ENCODE data around the gene DEDD.

DEDD gene, protein sequence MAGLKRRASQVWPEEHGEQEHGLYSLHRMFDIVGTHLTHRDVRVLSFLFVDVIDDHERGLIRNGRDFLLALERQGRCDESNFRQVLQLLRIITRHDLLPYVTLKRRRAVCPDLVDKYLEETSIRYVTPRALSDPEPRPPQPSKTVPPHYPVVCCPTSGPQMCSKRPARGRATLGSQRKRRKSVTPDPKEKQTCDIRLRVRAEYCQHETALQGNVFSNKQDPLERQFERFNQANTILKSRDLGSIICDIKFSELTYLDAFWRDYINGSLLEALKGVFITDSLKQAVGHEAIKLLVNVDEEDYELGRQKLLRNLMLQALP

DNA sequence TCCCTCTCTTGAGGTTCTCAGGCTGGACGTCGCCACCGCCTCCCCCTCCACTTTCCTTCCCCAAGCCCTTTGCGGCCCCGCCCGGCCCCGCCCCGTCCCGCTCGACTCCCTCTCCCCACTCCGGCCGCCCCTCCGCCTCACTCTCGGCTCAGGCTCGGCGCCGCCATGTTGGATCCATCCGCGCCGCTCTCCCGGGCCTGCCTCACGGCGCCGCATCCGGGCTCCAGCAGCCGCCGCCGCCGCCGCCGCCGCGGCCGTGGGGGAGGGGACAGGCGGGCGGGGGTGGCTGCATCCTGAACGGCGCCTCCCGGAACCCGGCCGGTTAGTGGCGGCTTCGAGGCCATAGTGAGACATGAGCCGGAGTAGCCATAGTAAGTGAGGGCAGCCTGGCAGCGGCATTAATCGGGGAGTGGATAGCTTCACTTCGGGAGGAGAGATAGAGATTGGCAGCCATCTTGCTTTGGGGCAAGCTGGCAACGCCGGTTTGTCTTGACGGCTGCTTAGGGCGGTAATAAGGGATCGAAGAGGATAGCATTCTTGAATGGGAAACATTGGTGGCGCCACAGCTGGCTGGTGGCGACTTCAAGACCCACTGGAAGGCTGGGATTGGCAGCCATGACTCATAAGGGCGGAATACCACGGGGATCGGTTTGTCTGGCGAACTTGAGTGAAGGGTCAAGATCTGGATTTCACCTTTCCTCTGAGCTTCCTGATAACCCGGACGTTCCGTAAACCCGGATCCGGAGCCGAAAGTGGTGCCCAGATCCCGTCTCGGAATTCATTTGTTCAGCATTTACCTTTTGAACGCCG lies at the start of gene DEDD:
DEDD (minus strand) TSS at position 258 of the 810 bp plus-strand sequence. CDS start 8,205 bp downstream, outside the sequence.
- Mint-ChIP-seq H3K36me3 (peaks cover 44% of the 10 kb centered on the region), H3K27ac (no peak within 1 kb of the TSS), H3K9me3 (no peaks in the 10 kb centered on the region), H3K4me1 (peaks cover 46% of the 10 kb centered on the region), H3K4me3 (no peak within 1 kb of the TSS)
- ATAC-seq (peak; percentile 97), DNase-seq (ENCODE audit: low spot score in 2 of 2) (peak; percentile 86 to 92)

DNA sequence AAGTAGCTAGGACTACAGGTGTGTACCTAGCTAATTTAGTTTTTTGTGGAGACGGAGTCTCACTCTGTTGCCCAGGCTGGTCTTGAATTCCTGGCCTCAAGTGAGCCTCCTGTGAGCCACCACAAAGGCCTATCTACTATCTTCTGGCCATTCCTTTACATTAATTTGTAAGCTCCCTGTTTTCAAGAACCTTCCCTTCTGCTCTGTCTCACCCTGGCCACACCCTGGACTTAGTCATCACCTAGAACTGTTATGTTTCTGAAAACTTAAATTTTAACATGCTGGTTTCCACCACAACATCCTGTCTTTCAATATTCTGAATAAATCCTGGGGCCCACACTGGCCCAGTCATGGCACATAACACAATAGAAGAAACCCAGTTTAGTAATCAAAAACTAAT lies 49.7 kb upstream of the DEDD start:
- DNase-seq (ENCODE audit: low spot score in 2 of 2): peak in 1 of 2 donors; percentile 69
- H3K4me1 Mint-ChIP-seq: peaks cover 81% of the 10 kb centered on the region
- H3K9me3 Mint-ChIP-seq: no peaks in the 10 kb centered on the region
- peak overlapping the region; percentile 60 for H3K4me3 Mint-ChIP-seq
- ATAC-seq: peak; percentile 87
- H3K36me3 Mint-ChIP-seq: peaks cover 4% of the 10 kb centered on the region
- peak overlapping the region; percentile 98 for H3K27ac Mint-ChIP-seq

DNA sequence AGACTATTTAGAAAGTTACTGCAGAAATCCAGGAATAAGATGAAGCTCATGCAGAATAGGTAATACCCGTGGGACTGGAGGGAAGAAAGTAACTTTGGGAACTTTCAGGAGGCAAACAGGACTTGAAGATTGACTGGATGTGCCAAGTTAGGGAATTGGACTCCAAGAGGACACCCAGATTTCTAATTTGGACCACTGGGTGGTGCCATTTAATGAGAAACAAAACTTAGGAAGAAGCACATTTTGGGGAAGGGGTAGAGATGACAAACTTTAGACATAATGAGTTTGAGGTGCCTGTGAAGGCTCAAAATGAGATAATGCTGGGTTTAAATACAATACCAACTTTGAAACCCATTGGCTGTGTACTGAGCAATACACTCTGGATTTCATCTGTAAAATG lies 48.2 kb upstream of the DEDD start:
- no peak overlapping the region for H3K4me3 Mint-ChIP-seq
- ATAC-seq: no peak
- peaks cover 17% of the 10 kb centered on the region for H3K36me3 Mint-ChIP-seq
- no peak for DNase-seq (ENCODE audit: low spot score in 2 of 2)
- H3K9me3 Mint-ChIP-seq: no peaks in the 10 kb centered on the region
- H3K4me1 Mint-ChIP-seq: peaks cover 79% of the 10 kb centered on the region
- H3K27ac Mint-ChIP-seq: peak overlapping the region; percentile 98

DNA sequence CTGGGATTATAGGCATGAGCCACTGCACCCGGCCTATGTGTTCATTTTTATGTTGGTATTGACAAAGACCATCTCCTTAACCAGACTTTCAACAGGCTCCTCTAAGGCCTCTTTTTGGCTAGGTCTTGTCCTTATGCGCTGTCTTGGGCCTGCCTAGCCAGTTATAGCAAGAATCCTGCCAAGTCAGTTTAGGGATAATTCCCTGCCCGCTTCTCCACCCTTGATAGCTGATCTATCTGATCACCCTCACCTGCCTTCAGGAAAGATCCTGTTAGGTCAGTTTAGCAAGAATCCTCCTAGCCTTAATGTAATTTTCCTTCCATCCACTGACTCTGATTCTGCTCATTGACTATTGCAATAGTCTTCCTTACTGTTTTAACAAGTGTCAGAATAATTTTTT lies 47.2 kb upstream of the DEDD start:
- DNase-seq (ENCODE audit: low spot score in 2 of 2) (no peak), ATAC-seq (no peak)
- Mint-ChIP-seq H3K36me3 (peaks cover 26% of the 10 kb centered on the region), H3K27ac (peak overlapping the region; percentile 98), H3K4me3 (no peak overlapping the region), H3K4me1 (peaks cover 79% of the 10 kb centered on the region), H3K9me3 (no peaks in the 10 kb centered on the region)

DNA sequence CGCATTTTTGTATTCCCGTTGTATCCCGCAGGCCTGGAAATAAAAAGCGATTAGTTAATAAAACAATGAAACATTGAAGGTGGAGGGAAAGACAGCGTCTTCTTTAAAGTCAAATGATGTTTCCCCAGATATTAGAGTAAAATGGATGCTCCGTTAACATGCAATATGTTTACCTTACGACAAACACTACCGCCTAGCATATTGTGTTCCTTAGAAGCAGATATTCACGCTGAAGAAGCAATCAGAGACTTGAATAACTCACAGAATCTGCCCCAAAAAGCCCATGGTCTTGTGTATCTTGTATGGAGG lies 45.4 kb upstream of the DEDD start:
- ATAC-seq (no peak), DNase-seq (ENCODE audit: low spot score in 2 of 2) (no peak)
- Mint-ChIP-seq H3K9me3 (no peaks in the 10 kb centered on the region), H3K4me1 (peaks cover 82% of the 10 kb centered on the region), H3K36me3 (peaks cover 44% of the 10 kb centered on the region), H3K27ac (peak overlapping the region; percentile 99), H3K4me3 (peak overlapping the region; percentile 99)

DNA sequence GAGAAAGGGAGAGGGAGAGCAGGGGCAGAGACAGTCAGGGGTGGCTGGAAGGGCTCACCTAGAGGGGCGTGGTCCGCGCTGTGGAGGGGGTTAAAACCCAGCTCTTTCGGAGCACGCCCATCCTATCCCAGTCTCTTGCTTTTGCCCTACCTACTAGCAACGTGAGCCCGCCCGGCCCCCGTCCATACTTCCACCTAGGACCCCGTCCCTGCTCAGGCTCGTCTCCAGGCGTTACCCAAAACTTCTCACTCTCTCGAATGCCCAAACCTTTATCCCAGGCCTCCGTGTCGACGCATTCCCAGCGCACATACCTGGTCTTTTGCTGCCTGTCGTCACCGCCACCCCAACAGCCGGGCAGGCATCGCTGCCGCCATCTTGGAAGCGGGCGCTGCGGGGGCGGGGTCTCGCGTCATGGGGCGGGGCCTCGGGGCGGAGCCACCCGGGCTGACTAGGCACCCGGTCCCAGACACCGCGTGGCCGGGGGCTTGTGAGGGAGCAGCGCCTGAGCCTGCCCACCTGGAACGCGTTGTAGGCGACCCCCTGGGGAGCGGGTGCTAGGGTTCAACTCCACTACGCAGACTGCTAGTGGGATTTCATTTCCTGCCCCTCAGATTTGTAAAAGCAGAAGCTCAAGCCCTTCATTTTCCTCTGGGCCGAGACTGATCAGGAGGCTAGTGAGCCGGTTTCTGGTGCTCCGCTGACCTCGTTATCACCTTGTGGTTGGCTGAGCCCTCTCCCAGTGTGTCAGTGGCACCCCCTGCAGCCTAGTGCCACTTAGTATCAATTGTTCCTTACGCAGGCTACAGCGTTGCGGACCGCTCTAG lies 44.9 kb upstream of the DEDD start, which contains the start of gene B4GALT3:
B4GALT3 (minus strand) TSS at position 396 of the 824 bp plus-strand sequence. CDS start 1,447 bp downstream, outside the sequence.
- peaks cover 82% of the 10 kb centered on the region for H3K4me1 Mint-ChIP-seq
- H3K36me3 Mint-ChIP-seq: peaks cover 50% of the 10 kb centered on the region
- no peaks in the 10 kb centered on the region for H3K9me3 Mint-ChIP-seq
- H3K4me3 Mint-ChIP-seq: peak within 1 kb of the TSS; percentile 99
- peak within 1 kb of the TSS; percentile 99 for H3K27ac Mint-ChIP-seq
- DNase-seq (ENCODE audit: low spot score in 2 of 2): peak; percentile 99
- ATAC-seq: peak; percentile 88

DNA sequence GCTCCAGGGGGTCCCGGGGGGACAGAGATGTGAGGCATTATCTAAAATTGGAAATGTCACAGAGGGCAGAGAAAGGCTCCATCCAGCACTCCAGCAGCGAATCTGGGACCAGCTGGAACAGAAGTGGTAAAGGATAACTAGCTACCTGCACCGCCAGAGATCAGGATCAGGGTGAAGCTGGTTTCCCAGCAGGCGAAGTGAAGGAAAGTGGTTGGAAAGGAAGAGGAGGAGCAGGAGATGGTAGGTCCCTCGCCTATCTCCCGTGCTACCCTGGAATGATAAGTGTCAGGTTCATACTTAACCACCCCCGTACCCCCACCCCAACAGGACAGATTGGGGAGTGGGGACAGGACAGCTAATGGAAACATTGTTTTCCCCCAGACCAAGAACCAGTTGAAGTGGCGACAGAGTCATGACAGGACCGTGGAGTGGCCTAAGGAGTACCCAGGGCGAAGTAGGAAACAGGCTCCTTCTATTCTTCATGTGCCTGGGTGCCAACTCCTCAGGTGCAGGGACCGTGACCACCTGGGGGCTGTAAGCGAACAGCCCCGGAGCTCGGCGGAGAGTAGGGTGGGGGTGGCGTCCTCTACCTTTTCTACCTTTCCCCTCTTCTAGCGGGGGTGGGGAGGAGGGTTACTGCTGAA lies 44.1 kb upstream of the DEDD start:
- H3K4me3 Mint-ChIP-seq: peak overlapping the region; percentile 99

DNA sequence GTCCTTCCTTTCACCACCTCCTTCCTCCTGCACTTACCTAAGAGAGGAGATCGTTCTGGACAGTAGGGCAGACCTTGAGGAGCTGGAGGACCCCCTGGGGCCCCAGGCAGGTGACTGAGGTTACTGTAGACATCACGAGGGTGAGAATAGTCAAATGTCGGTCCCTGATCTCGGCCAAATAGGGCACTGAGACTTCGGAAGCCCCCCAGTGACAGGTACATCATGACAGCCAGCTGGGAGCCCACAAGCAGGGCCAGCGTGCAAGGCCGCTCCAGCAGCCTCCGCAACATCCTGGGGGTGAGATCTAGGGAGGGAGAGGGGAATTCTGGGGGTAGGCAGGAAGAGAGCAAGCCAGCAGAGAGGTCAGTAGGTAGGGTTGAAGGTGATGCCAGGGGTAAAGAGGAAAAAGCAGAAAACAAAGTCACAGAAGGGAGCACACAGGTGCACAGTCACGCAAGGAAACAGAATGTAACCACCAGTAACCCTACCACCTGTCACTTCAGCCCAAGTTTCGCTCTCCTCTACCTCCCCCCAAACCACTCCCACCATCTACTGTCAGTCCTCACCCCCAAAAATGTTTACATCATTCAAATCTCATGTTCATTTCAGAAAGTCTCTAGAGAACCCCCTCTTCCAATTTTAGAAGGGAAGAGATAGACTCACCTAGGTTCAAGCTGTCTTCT lies 43.4 kb upstream of the DEDD start:
- Mint-ChIP-seq H3K27ac (peak overlapping the region; percentile 99), H3K4me1 (peaks cover 84% of the 10 kb centered on the region), H3K36me3 (peaks cover 64% of the 10 kb centered on the region), H3K4me3 (peak overlapping the region; percentile 99), H3K9me3 (no peaks in the 10 kb centered on the region)
- ATAC-seq (no peak), DNase-seq (ENCODE audit: low spot score in 2 of 2) (no peak)

More for the DNA sequence above, 44.1 kb upstream of the DEDD start:
- peak; percentile 9 for ATAC-seq
- Mint-ChIP-seq H3K9me3 (no peaks in the 10 kb centered on the region), H3K4me1 (peaks cover 82% of the 10 kb centered on the region), H3K36me3 (peaks cover 57% of the 10 kb centered on the region), H3K27ac (peak overlapping the region; percentile 99)
- DNase-seq (ENCODE audit: low spot score in 2 of 2): no peak

DNA sequence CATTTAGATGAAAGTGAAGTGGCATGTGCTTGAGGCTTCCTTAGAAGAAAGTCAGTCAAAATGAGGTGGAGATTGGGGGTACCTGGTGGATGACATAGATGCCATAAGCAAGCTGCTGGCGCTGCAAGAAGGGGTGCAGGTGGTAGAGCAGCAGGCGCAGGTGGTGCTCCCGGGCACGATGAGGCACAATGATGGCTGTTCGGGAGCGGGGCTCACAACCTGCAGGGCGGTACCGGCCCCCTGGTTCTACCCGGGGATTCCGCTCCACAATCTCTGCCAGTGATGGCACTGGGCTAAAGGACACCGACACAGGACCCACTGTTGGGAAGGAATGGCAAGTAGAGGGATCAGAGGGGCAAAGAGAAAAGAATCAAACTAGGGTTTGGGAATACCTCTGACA lies 42.4 kb upstream of the DEDD start:
- Mint-ChIP-seq H3K4me3 (peak overlapping the region; percentile 99), H3K36me3 (peaks cover 73% of the 10 kb centered on the region), H3K9me3 (no peaks in the 10 kb centered on the region), H3K27ac (peak overlapping the region; percentile 99), H3K4me1 (peaks cover 76% of the 10 kb centered on the region)
- DNase-seq (ENCODE audit: low spot score in 2 of 2) (no peak), ATAC-seq (no peak)

DNA sequence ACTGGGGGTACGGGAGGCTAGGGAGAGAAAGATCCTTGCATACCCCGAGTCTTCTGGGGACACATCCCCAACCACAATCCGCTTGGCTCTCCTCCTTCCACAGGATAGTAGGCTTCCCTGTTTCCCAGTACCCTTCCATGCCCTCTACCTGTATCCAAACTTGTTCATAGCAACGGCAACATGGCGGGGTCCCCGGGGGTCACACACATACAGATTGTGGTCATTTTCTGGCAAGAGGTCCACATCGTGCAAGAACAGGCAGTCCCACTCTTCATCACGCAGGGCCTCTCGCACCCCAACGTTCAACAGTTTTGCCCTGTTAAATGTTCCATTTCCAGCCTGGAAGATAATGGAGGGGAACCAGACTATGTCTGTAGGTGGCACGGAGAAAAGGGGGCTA lies 41.2 kb upstream of the DEDD start:
- Mint-ChIP-seq H3K27ac (peak overlapping the region; percentile 99), H3K4me3 (no peak overlapping the region), H3K9me3 (no peaks in the 10 kb centered on the region), H3K36me3 (peaks cover 80% of the 10 kb centered on the region), H3K4me1 (peaks cover 79% of the 10 kb centered on the region)
- ATAC-seq (no peak), DNase-seq (ENCODE audit: low spot score in 2 of 2) (no peak)

DNA sequence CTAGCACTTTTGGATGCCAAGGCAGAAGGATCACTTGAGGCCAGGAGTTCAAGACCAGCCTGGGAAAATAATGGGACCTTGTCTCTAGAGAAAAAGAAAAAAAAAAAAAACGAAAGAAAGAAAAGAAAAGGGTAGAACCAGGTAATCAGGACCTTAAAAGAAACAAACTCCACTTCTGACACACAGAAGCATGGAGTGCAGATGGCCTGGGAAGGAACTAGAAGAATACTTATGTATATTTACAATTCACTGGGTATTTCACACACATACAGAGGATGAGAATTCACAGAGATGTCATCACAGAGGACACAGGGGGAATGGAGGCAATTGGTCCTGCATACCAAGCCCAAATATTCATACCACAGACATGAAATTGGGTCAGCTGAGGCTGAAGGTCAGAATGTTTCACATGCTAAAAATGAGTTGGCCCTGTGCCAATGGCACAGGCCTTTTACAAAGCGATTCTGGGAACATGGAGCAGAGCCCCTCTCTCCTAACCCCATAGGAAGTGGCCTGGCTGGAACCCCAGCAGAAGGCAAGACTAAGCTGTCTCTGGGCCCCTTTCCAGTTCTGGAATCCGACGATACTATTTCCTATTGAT lies 40.4 kb upstream of the DEDD start:
- Mint-ChIP-seq H3K4me3 (no peak overlapping the region), H3K36me3 (peaks cover 88% of the 10 kb centered on the region), H3K27ac (peak overlapping the region; percentile 99), H3K9me3 (no peaks in the 10 kb centered on the region), H3K4me1 (peaks cover 80% of the 10 kb centered on the region)
- DNase-seq (ENCODE audit: low spot score in 2 of 2) (no peak), ATAC-seq (no peak)

DNA sequence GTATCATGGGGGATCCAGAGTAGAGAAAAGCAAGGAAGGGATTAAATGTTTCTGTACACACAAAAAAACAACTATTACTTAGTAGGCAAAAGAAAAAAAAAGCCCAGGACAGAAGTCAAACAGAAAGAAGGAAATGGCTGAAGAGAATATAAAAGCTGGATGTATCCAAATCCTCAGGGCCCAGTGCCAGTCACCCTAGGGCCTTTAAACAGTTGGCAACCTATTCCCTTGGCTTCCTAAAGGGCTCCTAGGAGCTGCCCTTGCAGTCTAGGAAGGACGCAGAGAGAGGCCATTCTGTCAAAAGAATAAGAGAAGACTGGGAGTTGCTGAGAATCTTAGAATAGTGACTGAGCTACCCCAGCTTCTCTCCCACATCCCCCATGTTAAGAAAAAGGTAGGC lies 39.9 kb upstream of the DEDD start:
- Mint-ChIP-seq H3K27ac (peak overlapping the region; percentile 99), H3K4me3 (no peak overlapping the region), H3K9me3 (no peaks in the 10 kb centered on the region), H3K4me1 (peaks cover 78% of the 10 kb centered on the region), H3K36me3 (peaks cover 89% of the 10 kb centered on the region)
- DNase-seq (ENCODE audit: low spot score in 2 of 2) (no peak), ATAC-seq (no peak)

DNA sequence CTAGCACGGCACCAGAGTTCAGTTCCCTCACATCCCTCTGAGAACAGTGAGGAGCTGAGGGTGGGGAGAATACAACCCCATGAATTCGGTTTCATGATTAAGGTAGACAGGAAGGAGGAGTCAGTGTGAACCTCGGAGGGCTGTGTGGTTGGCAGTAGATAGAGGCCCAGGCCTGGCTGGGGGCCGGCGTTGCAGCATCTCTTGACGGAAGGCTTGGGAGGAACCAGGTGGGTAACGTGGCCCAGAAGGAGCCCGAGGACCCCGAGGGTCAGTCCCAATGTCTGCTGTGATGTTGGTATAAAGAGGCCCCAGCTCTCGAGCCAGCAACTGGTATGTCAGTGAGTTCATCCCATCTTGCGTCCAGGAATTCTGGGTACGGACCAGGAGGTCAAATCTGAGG lies 39.2 kb upstream of the DEDD start:
- no peak for ATAC-seq
- Mint-ChIP-seq H3K9me3 (no peaks in the 10 kb centered on the region), H3K4me1 (peaks cover 80% of the 10 kb centered on the region), H3K27ac (peak overlapping the region; percentile 99), H3K4me3 (no peak overlapping the region), H3K36me3 (peaks cover 88% of the 10 kb centered on the region)
- DNase-seq (ENCODE audit: low spot score in 2 of 2): no peak

DNA sequence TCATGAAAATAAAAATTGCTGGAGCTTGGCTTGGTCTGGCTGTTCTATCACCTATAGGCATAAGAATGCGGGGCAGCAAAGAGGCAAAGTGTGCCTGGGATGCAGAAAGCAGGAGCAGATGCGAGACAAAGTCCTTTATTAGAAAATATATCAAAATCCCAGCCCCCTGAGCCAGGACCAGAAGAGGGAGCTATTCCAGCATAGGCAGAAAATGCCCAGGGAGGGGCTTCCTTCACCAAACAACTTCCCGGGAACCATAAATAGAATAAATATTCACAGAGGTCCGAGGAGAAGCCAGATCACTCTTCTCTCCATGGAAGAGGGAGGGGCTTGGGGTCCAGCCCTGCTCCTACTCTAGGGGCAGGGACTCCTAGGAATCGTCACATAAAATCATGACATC lies 38.7 kb upstream of the DEDD start:
- Mint-ChIP-seq H3K4me1 (peaks cover 75% of the 10 kb centered on the region), H3K4me3 (no peak overlapping the region), H3K9me3 (no peaks in the 10 kb centered on the region), H3K27ac (peak overlapping the region; percentile 99), H3K36me3 (peaks cover 87% of the 10 kb centered on the region)
- ATAC-seq (no peak), DNase-seq (ENCODE audit: low spot score in 2 of 2) (no peak)

All from stimulated activated effector memory CD8-positive, alpha-beta T cell treated with anti-CD3 and anti-CD28 coated beads, Interleukin-12 subunit alpha, Interleukin-12 subunit beta, amount 100 ng/mL, for 72 hours (primary cell).